Urinary bladder (tissue), 4 donors: Measurements from ENCODE around the gene AQP12A. TPM values are rescaled to one million over a fixed set of nuclear protein-coding genes. Genes with fewer than 3 reads are reported as not detected.

Experiments used
- DNase-seq: peaks from one replicate; pipeline ENCODE4 v3.0.0-alpha.2; 2015; ENCODE audit errors: extremely low spot score
- H3K27ac ChIP-seq: one replicate; pipeline ENCODE4 v1.5.1; 2013; ENCODE audit warnings: low read depth, mild to moderate bottlenecking, moderate library complexity
- H3K36me3 ChIP-seq: one replicate; pipeline ENCODE4 v1.6.1; 2013; ENCODE audit warnings: mild to moderate bottlenecking, moderate library complexity; ENCODE audit not compliant: insufficient read depth
- H3K4me1 ChIP-seq: one replicate; pipeline ENCODE4 v1.6.1; 2013; ENCODE audit warnings: mild to moderate bottlenecking, moderate library complexity; ENCODE audit not compliant: insufficient read depth
- H3K4me3 ChIP-seq: one replicate; pipeline ENCODE4 v1.5.1; 2013; ENCODE audit warnings: low read depth, low read length
- WGBS: extraction: QIAGEN DNeasy Blood & Tissue Kit; methylation state at CpG from one replicate; pipeline ENCODE4 v1.1.7; 2013; 5-methylcytosine and 5-hydroxymethylcytosine counted together
- polyA plus RNA-seq: library from polyadenylated mRNA; stranded (reverse); fragments of 200-250 nt; gene quantifications from one replicate; pipeline ENCODE4 v1.2.3, GENCODE V29; 2013
- total RNA-seq: library from RNA; depleted of rRNA; stranded (reverse); fragments of >200 nt; gene quantifications from one replicate; pipeline ENCODE4 v1.2.3, GENCODE V29; 2014
- donor health status: healthy with polysubstance abuse.
- donor health status: healthy.

Gene AQP12A
- total and polyA plus RNA-seq, 2 donors = not detected

DNA sequence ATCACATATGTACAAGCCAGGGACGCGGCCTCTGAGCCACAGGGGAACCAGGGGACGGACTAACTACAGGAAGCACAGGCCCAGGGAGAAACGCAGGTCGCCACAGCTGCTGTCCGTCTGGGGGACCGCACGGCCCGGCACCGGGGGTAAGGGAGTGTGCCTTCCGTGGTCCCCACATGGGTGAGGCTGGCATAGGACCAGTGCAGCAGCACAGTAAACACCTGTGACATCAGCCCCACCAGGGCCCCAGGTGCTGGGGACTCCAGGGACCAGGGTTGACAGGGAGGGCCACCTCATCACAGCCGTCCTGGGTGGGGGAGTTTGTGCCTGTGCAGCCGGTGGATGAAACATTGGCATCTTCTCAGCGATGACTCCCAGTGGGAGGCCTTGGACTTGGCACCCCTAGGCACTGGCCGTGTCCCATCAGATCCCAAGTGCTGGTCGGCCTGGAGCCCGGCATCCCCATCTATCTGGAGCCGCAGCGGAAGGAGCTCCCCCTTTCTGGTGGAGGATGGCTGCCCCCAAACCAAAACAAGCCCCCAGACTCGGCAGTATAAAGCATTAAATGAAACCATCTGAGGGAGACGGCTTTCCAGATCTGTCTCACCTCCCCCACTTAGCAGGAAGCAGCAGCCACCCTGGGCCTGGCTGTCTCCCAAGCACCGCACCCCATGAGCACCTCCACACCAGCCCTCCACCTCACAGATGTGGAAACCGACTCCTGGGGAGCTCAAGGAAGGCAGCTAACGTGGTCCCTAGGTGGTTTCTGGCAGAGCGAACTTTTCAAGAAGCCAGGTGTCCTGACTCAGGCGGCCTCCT is 22.5 kb downstream of the AQP12A start:
- Histone ChIP-seq H3K36me3 (no peaks in the 10 kb centered on the region), H3K4me1 (no peaks in the 10 kb centered on the region), H3K4me3 (no peak overlapping the region), H3K27ac (no peak overlapping the region)
- no peak for DNase-seq
- 74% methylated on average over 26 of the region's 26 CpGs for WGBS

DNA sequence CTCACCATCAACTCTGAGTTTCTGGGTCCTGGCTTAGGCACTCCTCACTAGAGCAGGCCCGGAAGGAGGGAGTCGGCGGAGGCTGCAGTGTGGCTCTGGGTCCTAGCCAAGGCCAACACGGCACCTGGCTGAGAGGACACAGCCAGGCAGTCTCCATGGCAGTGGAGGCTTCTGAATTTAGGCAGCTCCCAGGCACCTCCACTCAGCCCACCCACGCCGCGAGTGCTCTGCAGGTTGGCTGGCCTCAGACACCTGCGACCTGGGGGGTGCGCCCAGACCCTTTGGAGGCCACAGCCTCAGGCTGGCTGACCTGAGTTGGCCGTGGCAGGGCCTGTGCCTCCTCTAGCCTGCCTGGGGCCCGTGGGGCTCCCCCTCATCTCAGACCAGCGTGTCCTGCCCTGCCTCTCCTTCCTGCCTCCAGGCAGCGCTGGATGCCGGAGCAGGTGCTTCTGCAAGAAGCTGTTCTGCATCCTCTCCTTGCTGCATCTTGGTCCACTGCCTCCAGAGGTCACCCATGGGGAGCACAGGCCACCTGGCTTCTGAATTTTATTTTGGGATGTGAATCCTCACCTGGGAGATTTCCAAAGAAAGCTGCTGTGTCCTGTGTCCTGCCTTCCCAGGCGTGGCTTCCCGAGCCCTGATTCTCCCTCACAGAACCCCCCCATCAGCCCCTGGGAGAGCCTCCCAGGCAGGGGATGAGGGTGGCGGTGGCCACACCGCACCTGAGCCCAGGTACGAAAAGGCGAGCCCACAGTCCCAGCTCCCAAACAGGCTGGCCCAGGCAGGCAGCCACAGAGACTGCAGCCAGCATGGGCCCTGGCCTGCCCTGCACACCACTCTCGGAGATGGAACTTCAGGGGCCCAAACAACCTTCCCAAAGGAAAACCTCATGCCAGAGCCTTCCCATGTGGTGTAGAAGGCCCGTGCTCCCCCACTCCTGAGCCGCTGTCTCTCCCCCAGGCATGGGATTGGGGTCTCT is 23.4 kb downstream of the AQP12A start:
- H3K4me1 ChIP-seq = no peaks in the 10 kb centered on the region
- DNase-seq = no peak
- H3K27ac ChIP-seq = no peak overlapping the region
- H3K4me3 ChIP-seq = no peak overlapping the region
- 78% methylated on average over 23 of the region's 23 CpGs for WGBS
- H3K36me3 ChIP-seq = no peaks in the 10 kb centered on the region

DNA sequence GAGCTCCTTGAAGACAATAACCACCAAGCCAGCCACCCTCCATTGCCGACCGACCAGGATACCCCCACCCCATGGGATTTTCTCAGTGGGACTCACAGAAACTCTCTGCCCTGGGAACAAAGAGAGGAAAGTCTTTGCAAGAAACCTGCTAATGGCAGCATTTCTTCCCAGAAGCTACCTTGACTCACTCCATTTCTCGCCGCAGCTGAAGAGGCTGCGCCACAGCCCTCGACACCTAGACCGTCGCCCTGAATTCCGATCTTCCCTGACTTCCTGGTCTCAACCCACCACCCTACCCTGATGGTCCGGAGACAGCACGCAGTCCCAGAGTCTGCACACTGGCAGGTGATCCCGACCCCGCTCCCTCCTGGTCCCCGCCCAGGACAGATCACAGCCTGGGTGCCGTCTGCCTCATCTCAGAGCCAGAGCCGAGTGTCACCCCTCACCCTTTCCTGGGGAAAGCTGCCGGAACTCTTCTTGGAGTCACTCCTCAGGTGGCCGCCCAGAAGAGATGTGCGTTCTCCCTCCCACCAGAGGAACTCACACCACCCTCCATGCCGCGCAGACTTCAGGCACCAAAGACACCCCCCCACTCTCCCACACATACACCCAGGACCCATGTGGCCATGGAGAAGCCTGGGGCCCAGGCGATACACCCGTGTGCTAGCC is 24.6 kb downstream of the AQP12A start:
- DNase-seq = no peak
- H3K4me1 ChIP-seq = no peaks in the 10 kb centered on the region
- no peaks in the 10 kb centered on the region for H3K36me3 ChIP-seq
- H3K4me3 ChIP-seq = no peak overlapping the region
- no peak overlapping the region for H3K27ac ChIP-seq
- 88% methylated on average over 23 of the region's 23 CpGs for WGBS

DNA sequence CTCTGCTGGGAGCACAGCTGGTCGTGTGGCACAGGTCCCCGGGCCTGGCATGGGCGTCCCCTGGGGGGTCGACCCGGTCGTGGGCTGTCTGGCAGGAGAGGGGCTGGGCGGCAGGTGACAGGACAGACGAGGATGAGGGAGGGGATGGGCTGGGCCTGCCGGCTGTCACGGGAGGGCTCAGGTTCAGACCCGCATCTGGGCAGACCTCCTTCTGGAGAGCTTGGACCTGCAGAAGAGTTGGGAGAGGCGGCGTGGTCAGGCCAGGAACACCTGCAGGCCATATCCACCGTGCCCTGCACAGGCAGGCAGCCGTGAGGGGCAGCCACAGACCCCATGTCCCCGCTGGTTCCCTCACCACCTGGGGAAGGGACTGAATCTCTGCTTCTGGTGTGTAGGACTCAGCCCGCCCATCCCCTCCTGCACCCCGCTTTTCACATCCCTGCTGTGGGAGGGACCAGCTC is 25.5 kb downstream of the AQP12A start:
- no peak overlapping the region for H3K27ac ChIP-seq
- 87% methylated on average over 18 of the region's 18 CpGs for WGBS
- no peaks in the 10 kb centered on the region for H3K36me3 ChIP-seq
- H3K4me1 ChIP-seq = no peaks in the 10 kb centered on the region
- DNase-seq = no peak
- H3K4me3 ChIP-seq = no peak overlapping the region

DNA sequence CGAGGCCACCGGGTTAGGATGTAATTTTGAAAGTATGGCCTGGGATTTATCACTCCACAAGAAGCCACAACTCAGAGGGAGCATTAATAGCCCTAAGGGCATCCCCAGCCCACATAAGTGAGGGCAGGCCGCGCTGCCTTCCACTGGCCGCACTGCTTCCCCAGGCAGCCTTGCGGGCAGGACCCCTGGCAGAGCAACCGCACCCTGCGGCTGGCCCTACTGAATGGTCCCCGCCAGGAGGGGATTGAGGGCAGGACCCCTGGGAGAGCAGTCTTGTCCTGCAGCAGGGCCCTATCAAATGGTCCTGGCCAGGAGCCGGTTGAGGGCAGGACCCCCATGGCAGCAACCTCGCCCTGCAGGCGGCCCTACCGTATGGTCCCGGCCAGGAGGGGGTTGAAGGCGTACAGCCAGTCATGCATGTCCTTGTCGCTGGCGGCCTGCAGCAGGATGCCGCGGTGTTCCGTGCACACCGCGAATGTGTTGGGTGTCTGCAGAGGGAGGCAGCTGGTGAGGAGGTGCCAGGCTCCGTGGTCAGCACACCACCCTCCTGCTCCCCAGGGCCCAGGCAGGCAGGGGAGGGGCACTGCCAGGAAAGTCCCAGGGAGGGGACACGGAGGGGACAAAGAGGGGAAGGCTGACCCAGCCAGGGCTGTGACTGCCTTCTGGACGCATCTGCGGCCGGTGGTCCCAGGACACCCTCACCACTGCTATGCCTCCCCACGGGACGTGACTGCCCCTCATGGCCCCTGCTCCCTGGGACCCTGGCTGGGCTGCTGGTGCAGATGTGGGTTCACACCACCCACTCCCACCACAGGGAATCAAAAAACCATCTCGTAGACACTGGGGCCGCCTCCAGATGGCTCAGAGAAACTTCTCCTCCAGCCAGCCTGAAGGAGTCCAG is 26.3 kb downstream of the AQP12A start:
- Histone ChIP-seq H3K27ac (no peak overlapping the region), H3K36me3 (no peaks in the 10 kb centered on the region), H3K4me3 (no peak overlapping the region), H3K4me1 (no peaks in the 10 kb centered on the region)
- WGBS = 85% methylated on average over 31 of the region's 31 CpGs
- no peak for DNase-seq

DNA sequence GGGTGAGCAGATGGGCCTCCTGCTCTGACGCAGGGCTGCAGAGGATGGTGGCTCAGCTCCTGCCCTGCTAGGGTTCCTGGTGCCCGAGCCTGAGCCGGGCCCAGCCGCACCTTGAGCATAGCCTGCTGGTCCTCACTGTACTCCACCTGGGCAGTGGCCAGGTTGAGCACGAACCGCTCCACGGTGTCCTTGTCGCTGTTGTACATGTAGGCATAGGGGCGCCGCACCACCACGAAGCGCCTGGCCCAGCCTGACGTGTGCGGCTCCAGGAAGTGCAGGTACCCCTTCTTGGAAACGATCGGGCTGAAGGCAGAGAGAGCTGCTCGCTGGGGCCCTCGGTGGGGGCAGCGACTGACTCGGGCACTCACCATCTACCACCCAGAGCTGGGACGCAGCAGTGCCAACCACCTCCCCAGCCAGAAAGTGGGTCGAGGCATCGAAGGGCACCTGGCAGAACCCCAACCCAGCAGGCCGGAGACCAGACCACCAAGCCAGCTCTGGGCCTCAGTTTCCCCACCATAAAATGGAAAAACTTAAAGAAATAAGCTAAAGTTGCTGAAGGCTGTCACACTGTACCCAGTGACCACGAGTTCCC is 27.3 kb downstream of the AQP12A start:
- 90% methylated on average over 25 of the region's 25 CpGs for WGBS
- DNase-seq = no peak
- no peaks in the 10 kb centered on the region for H3K4me1 ChIP-seq
- no peak overlapping the region for H3K4me3 ChIP-seq
- H3K27ac ChIP-seq = no peak overlapping the region
- H3K36me3 ChIP-seq = no peaks in the 10 kb centered on the region

DNA sequence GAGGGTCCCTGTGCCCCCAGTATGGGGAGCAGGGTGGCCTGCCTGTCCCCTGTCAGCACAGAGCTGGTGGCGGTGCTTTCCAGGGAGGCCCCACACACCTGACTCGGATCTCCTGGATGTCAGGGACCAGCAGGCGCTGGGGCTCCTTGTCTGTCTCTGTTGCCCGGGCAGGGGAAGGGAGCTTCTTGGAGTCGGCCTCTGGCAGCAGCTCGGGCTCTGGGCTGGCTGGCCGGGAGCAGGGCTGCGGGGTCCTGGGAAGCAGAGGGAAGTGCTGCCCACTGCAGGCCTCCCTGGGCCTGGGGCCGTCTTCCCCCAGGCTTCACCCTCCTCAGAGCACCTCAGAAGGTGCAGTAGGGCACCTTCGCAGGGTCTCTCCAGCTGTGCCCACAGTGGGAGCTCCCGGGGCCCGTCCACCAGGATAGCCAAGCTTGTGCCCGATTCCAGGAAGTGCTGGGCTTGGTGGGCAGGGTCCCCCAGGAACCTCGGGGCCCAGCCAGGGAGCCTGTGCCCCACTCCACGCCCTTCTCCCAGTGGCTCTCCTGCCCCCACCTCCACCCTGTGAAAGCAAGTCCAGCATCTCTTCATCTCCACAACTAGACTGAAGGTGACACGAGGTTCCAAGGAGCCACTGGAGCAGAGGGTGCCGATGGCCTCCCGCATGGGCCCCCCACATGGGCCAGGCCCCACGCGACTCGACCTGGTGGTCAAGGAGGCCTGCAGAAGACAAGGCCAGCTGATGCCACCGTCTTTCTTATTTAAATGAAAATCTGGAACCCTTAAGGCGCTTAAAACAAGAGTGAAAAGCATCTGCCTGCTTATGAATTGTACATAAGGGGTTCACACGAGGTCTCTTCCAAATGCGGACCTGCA is 28.2 kb downstream of the AQP12A start:
- WGBS = 89% methylated on average over 25 of the region's 25 CpGs
- no peaks in the 10 kb centered on the region for H3K36me3 ChIP-seq
- no peak overlapping the region for H3K27ac ChIP-seq
- DNase-seq = no peak
- H3K4me1 ChIP-seq = no peaks in the 10 kb centered on the region
- H3K4me3 ChIP-seq = no peak overlapping the region

DNA sequence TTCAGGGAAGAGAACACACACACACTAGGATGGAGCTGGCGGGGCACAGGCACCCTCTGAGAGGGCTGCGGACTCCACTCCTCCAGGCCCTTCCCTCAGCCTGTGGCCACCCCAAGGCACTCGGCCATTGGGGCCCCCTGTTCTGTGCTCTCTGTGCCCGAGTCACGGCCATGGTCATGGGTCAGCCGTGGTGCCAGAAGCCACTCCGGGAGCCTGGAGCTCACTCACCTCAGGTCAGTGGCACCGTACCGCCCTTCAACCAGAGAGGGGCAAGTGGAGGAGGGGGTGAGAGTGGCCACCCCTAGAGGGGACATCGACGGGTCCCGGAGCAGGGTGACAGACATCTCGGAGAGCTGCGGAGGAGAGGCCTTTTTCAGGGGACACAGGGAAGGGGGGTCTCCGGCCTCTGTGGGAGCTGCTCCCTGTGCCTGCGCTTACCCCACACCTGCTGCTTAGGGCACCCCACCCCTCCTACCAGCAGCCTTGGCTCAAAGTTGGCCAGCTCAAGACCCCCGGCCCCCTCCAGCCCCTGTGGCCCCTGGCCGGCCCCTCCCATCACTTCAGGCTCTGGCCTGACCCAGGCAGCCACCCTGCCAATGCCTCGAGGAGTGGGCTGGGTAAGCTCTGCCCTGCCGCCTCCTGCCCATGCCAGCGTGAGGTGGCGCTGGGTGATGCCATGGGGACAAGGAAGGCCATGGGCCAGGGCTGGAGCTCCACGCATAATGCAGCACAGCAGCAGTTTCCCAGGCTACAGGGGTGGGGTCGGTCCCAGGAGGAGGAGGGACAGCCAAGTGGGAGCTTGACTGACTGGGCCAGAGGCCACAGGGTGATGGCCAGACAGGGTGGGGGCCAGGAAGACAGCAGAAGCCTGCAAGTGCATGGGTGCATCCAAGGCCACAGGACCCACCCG is 29.3 kb downstream of the AQP12A start:
- H3K4me3 ChIP-seq = no peak overlapping the region
- 88% methylated on average over 25 of the region's 25 CpGs for WGBS
- H3K4me1 ChIP-seq = no peaks in the 10 kb centered on the region
- DNase-seq = no peak
- no peak overlapping the region for H3K27ac ChIP-seq
- H3K36me3 ChIP-seq = no peaks in the 10 kb centered on the region

DNA sequence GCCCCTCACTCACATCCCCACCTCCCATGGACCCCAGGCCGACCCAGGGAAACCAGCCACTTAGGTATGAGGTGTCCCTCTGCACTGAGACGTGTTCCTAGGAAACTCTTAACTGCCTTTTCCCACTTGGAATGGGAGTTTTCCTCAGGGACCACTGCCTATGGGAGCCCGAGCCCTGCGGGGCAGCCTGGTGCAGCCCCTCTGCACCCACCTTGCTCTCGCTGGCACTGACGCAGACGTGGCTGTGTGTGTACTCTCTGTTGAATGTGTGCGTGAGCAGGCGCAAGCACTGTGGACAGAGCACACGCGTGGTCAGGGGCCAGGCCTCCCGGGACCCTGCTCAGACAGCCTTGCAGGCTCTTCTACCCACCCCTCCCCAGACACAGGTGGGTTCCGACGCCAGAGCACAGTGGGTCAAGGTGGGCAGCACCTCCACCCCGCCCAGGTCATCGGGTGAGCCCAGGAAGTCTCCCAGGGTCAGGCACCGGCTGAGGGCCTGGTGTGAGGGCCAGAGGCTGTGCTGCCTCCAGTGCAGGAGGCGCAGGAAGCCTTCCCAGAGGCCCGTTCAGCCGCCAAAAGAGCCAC is 30.0 kb downstream of the AQP12A start:
- H3K4me1 ChIP-seq = no peaks in the 10 kb centered on the region

DNA sequence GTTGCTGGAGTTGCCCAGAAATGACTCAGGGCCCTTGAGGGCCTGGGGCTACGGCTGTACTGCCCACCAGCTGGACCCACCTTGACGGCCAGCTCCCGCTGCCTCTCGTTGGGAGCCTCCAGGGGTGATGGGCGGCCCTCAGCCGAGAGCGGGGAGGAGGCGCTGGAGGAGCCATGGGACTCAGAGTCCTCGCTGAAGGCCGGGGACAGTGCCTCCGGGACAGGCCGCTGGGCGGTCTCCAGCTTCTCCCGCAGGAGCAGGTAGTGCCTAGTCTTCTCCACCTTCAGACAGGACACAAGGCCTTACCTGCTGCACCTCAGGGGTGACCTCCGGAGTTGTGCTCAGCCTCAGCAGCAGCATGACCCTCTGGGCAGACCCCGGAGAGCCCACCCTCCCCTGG is 30.7 kb downstream of the AQP12A start:
- H3K36me3 ChIP-seq = no peaks in the 10 kb centered on the region
- H3K4me3 ChIP-seq = no peak overlapping the region
- WGBS = 89% methylated on average over 16 of the region's 16 CpGs
- no peak for DNase-seq
- no peak overlapping the region for H3K27ac ChIP-seq
- no peaks in the 10 kb centered on the region for H3K4me1 ChIP-seq

More for the DNA sequence above, 30.0 kb downstream of the AQP12A start:
- WGBS = 92% methylated on average over 20 of the region's 20 CpGs
- no peak for DNase-seq
- no peak overlapping the region for H3K4me3 ChIP-seq
- H3K36me3 ChIP-seq = no peaks in the 10 kb centered on the region
- H3K27ac ChIP-seq = no peak overlapping the region
